Right lobe of liver (tissue), 4 donors: ENCODE results near the gene CHD9NB.

ENCODE experiments used
- CTCF ChIP-seq, 4 donors: fragments of 200-600 bp in 3 of 4; fragments of 450-650 bp in 1 of 4; IDR thresholded peaks; one replicate each; pipeline versions ENCODE4 v1.5.1 to v1.8.0; 2016 to 2022; ENCODE audit warnings: antibody characterized with exemption in 4 of 4, mild to moderate bottlenecking in 2 of 4
- POLR2A ChIP-seq: fragments of 450-650 bp; IDR thresholded peaks from one replicate; pipeline ENCODE4 v1.6.1; 2017; ENCODE audit warnings: antibody characterized with exemption, mild to moderate bottlenecking
- donor health status: DM: no; HTN: no; CAD: no.
- donor health status: DM: no; HTN: no; CAD: no.
- donor health status: DM: no; HTN: yes; CAD: no.

- no peak for TF ChIP-seq CTCF (IDR thresholded peaks at IDR 0.05)
- TF ChIP-seq POLR2A = no peak
Observed at GRCh38 chr16:53089434-53090285, 37.0 kb upstream of the CHD9NB start.
